ENCODE results near the gene ABCB8. TPM values are rescaled to one million over a fixed set of nuclear protein-coding genes. Genes with fewer than 3 reads are reported as not detected.

The ABCB8 gene
- total RNA-seq, 4 donors from 2014 or later = 21.0 to 49.0 (median 31.6) TPM

- WGBS, 2 donors = 8 to 30% methylated on average over 5 to 16 of the region's 26 CpGs
- no peak overlapping the region for H3K27ac ChIP-seq
- TF ChIP-seq, protein P1, sequence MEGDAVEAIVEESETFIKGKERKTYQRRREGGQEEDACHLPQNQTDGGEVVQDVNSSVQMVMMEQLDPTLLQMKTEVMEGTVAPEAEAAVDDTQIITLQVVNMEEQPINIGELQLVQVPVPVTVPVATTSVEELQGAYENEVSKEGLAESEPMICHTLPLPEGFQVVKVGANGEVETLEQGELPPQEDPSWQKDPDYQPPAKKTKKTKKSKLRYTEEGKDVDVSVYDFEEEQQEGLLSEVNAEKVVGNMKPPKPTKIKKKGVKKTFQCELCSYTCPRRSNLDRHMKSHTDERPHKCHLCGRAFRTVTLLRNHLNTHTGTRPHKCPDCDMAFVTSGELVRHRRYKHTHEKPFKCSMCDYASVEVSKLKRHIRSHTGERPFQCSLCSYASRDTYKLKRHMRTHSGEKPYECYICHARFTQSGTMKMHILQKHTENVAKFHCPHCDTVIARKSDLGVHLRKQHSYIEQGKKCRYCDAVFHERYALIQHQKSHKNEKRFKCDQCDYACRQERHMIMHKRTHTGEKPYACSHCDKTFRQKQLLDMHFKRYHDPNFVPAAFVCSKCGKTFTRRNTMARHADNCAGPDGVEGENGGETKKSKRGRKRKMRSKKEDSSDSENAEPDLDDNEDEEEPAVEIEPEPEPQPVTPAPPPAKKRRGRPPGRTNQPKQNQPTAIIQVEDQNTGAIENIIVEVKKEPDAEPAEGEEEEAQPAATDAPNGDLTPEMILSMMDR (IDR thresholded peaks at IDR 0.05) = no peak
- TF ChIP-seq EP300 (IDR thresholded peaks at IDR 0.05) (no peak), POLR2A (IDR thresholded peaks at IDR 0.05) (no peak)
- DNase-seq (ENCODE audit: low spot score in 2 of 2) = no peak
- H3K27me3 ChIP-seq = peaks cover 2 to 83% of the 10 kb centered on the region in 2 donors
- peak overlapping the region in 3 of 4 donors; percentile 22 to 41 (median 33) for H3K4me3 ChIP-seq
- H3K9me3 ChIP-seq = no peaks in the 10 kb centered on the region
- H3K36me3 ChIP-seq = no peaks in the 10 kb centered on the region
- peaks cover 0 to 43% (median 19%) of the 10 kb centered on the region in 4 donors for H3K4me1 ChIP-seq
These were observed 14.9 kb upstream of the ABCB8 start for GRCh38 chr7:151013356-151013732.

- DNase-seq (ENCODE audit: low spot score in 2 of 2) = peak; percentile 21 to 48
- Histone ChIP-seq H3K4me1 (peaks cover 0 to 44% (median 21%) of the 10 kb centered on the region in 4 donors), H3K36me3 (no peaks in the 10 kb centered on the region), H3K4me3 (peak overlapping the region in 3 of 4 donors; percentile 22 to 41 (median 33)), H3K27me3 (peaks cover 2 to 82% of the 10 kb centered on the region in 2 donors), H3K9me3 (no peaks in the 10 kb centered on the region), H3K27ac (peak overlapping the region in 1 of 4 donors; percentile 45)
- 18 to 21% methylated on average over 21 to 44 of the region's 55 CpGs for WGBS, 2 donors
- no peak for TF ChIP-seq EP300 (IDR thresholded peaks at IDR 0.05)
- TF ChIP-seq, protein P1 (IDR thresholded peaks at IDR 0.05) = peak in 2 of 5 experiments; percentile 6 to 9
These were observed 14.3 kb upstream of the ABCB8 start for GRCh38 chr7:151013733-151014497.

GRCh38 chr7:151014950-151015349, 13.3 kb upstream of the ABCB8 start:
- peaks cover 0 to 44% (median 25%) of the 10 kb centered on the region in 4 donors for H3K4me1 ChIP-seq
- no peaks in the 10 kb centered on the region for H3K9me3 ChIP-seq
- 80 to 87% methylated on average over 8 of the region's 8 CpGs for WGBS, 2 donors
- no peaks in the 10 kb centered on the region for H3K36me3 ChIP-seq
- H3K27ac ChIP-seq = no peak overlapping the region
- H3K4me3 ChIP-seq = no peak overlapping the region
- no peak for DNase-seq (ENCODE audit: low spot score in 2 of 2)
- TF ChIP-seq, protein P1 (IDR thresholded peaks at IDR 0.05) = no peak
- TF ChIP-seq EP300 (IDR thresholded peaks at IDR 0.05) (no peak), POLR2A (IDR thresholded peaks at IDR 0.05) (no peak)
- H3K27me3 ChIP-seq = peaks cover 2 to 82% of the 10 kb centered on the region in 2 donors

- TF ChIP-seq POLR2A (IDR thresholded peaks at IDR 0.05) (no peak), EP300 (IDR thresholded peaks at IDR 0.05) (no peak)
- TF ChIP-seq, protein P1 (IDR thresholded peaks at IDR 0.05) = no peak
- Histone ChIP-seq H3K4me1 (peaks cover 0 to 36% (median 25%) of the 10 kb centered on the region in 4 donors), H3K9me3 (no peaks in the 10 kb centered on the region), H3K27ac (no peak overlapping the region), H3K36me3 (no peaks in the 10 kb centered on the region), H3K27me3 (peaks cover 2 to 82% of the 10 kb centered on the region in 2 donors), H3K4me3 (no peak overlapping the region)
- WGBS, 2 donors = 93 to 95% methylated on average over 5 of the region's 5 CpGs
- no peak for DNase-seq (ENCODE audit: low spot score in 2 of 2)
These were observed 12.3 kb upstream of the ABCB8 start for GRCh38 chr7:151015967-151016366.

GRCh38 chr7:151016505-151016904, 11.7 kb upstream of the ABCB8 start:
- no peak overlapping the region for H3K27ac ChIP-seq
- H3K9me3 ChIP-seq = no peaks in the 10 kb centered on the region
- H3K27me3 ChIP-seq = peaks cover 2 to 86% of the 10 kb centered on the region in 2 donors
- peaks cover 0 to 36% (median 25%) of the 10 kb centered on the region in 4 donors for H3K4me1 ChIP-seq
- no peak for TF ChIP-seq POLR2A (IDR thresholded peaks at IDR 0.05)
- TF ChIP-seq EP300 (IDR thresholded peaks at IDR 0.05) = no peak
- TF ChIP-seq, protein P1 (IDR thresholded peaks at IDR 0.05) = no peak
- WGBS, 2 donors = 87 to 90% methylated on average over 8 of the region's 8 CpGs
- no peaks in the 10 kb centered on the region for H3K36me3 ChIP-seq
- DNase-seq (ENCODE audit: low spot score in 2 of 2) = no peak
- H3K4me3 ChIP-seq = no peak overlapping the region

All from tibial nerve (tissue), 4 donors.